HG02763 (cell line): ENCODE data around the gene NIF3L1.
A peak's percentile ranks its signal among the peaks of the same experiment; 100 is the strongest.
"Not testable (repeated sequence)": the region's sequence is repeated elsewhere in the genome, so short reads cannot be mapped to it uniquely, and the experiment has no call there.

Source experiments
- ATAC-seq: cut with Tn5 transposase; IDR thresholded peaks from one replicate; pipeline ENCODE4 v1.9.1; 2021; ENCODE audit warnings: mild to moderate bottlenecking, moderate library complexity; ENCODE audit not compliant: unreplicated experiment

The NIF3L1 gene

GRCh38 chr2:200871151-200871550 is 18.0 kb upstream of the NIF3L1 start:
- ATAC-seq: no peak

GRCh38 chr2:200873560-200873959 is 15.6 kb upstream of the NIF3L1 start:
- no peak for ATAC-seq

- ATAC-seq: no peak
Measured at GRCh38 chr2:200877443-200877842, 11.7 kb upstream of the NIF3L1 start.

GRCh38 chr2:200878289-200878880 is 10.8 kb upstream of the NIF3L1 start:
- ATAC-seq: no peak

GRCh38 chr2:200881715-200882249 is 7.4 kb upstream of the NIF3L1 start:
- not testable (repeated sequence) for ATAC-seq

- ATAC-seq: no peak
Measured at GRCh38 chr2:200899482-200899881, 10.3 kb downstream of the NIF3L1 start.

GRCh38 chr2:200901459-200902072 is 12.4 kb downstream of the NIF3L1 start:
- ATAC-seq: peak; percentile 84

GRCh38 chr2:200905618-200906296 is 16.6 kb downstream of the NIF3L1 start:
- ATAC-seq: peak; percentile 44

GRCh38 chr2:200909958-200910357 is 20.8 kb downstream of the NIF3L1 start:
- no peak for ATAC-seq

- no peak for ATAC-seq
Measured at GRCh38 chr2:200913654-200914053, 24.5 kb downstream of the NIF3L1 start.

- no peak for ATAC-seq
Measured at GRCh38 chr2:200922439-200922838, 33.3 kb downstream of the NIF3L1 start.

GRCh38 chr2:200929334-200930249 is 40.4 kb downstream of the NIF3L1 start:
- ATAC-seq: no peak

GRCh38 chr2:200930947-200931626 is 41.9 kb downstream of the NIF3L1 start:
- no peak for ATAC-seq

- no peak for ATAC-seq
Measured at GRCh38 chr2:200939832-200940231, 50.7 kb downstream of the NIF3L1 start.

- no peak for ATAC-seq
Measured at GRCh38 chr2:200943527-200944105, 54.4 kb downstream of the NIF3L1 start.

GRCh38 chr2:200944467-200945394 is 55.6 kb downstream of the NIF3L1 start:
- ATAC-seq: no peak

- no peak for ATAC-seq
Measured at GRCh38 chr2:200945395-200945729, 56.2 kb downstream of the NIF3L1 start.

- ATAC-seq: no peak
Measured at GRCh38 chr2:200950378-200950777, 61.2 kb downstream of the NIF3L1 start.
